CD4-positive, alpha-beta T cell treated with Interleukin-15 for 1 hour (primary cell): ENCODE measurements around the gene DTX4.

Experiments
- DNase-seq: peaks from one replicate; pipeline ENCODE4 v3.0.0-alpha.2; 2020

DTX4 gene

DNA sequence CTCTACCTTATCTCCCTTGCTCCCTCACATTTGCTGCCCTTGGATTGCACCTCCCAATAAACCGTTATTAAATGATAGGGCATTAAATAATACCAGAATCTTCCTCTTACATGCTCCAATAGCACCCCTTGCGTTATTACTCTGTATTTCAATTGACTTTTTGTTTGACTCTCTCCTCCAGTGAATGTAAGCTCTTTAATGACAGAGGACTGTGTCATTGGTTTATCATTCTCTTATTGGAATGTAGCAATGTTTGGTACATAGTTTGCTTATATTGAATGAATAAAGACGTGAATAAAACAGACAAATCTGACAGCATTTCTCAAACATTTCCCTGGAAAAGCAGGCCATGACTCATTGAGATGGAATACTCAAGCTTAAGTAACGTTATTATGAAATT is 49.5 kb downstream of the DTX4 start:
- no peak for DNase-seq

DNA sequence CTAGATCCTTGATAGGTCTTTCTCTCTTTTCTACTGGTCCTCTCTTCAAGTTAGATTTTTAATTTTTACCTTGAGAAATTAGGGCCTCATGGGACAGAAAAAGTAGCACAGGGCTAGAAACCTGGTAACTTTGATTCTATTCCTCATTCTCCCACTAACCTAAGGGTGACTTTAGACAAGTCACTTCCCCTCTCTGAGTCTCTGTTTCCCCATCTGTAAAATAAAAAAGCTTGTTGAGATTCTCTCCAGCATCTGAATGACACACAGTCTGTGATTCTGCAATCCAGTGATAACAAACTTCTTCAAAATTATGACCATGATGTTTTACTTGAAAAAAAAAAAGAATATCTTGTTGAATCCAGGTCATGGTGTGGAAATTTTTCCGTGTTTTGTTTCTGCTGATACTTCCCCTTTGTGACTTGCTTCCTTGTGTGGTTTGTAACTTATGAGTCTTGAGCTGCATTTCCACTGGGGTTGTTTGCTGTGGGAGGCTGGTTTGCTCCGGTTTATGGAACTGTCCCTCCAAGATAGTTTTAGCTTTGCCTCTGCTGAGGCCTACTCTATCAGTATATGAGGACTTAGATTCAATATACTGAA is 50.6 kb downstream of the DTX4 start:
- DNase-seq: peak; percentile 41

DNA sequence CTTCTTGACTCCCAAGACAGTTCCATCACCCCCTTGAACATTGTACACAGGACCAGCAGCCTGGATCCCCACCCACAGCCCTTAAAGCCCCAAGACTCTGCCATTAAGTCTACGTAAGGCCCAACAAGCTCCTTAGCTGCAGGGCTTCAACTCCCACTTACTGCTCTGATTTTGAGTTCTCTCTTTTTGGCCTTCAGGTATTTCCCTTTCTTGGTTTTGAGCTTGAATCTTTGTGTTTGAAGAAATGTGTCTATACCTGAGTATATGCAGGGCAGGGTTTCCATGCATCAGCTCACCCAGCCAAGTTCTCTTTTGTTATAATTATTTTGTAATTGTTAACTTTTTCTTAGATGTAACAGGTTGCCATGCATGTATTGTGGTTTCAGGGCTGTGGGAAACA is 51.2 kb downstream of the DTX4 start:
- DNase-seq: no peak

DNA sequence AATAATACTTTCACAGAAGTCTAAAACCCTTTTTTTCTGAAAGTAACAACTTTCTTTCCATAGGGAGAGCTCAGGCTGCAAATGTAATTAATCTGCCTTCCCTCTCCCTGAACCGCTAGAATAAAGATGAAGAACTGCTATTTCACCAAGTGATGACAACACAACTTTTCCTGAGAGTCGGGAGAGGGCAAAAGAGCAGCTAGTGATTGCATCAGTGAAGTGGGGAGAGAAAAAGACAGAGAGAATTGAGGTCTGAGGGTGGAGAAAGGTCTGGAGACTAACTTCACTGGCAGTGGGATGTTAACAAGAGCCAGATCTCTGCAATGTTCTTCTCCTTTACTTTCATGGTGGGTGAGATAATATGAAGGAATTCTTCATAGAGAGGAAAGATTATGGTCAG is 51.7 kb downstream of the DTX4 start:
- DNase-seq: no peak

DNA sequence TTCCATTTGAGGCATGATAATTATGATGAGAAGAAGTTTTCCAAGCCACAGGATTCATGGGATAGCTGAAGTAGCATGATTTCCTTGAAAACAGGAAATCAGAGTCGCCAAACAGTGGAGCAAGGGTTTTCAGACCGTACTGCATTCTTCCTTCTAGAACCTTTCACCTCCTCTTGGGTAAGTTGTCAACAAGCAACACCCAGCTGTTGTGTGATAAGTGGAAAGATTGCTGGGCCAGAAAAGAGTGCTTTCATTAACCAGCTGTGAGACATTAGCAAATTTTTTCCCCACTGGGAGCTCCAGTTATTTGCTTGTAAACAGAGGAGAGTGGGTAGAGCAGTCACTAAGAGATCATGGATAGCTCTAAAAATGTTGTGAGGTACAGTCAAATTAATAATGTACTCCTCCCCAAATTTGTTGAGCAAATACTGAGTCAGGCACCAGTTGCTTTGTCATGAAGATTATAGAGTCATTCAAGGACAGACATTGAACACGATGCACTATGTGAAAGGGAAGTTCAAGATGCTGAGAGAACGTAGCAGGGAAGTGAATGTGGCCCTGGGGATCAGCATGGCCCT is 52.5 kb downstream of the DTX4 start:
- DNase-seq: peak; percentile 39

DNA sequence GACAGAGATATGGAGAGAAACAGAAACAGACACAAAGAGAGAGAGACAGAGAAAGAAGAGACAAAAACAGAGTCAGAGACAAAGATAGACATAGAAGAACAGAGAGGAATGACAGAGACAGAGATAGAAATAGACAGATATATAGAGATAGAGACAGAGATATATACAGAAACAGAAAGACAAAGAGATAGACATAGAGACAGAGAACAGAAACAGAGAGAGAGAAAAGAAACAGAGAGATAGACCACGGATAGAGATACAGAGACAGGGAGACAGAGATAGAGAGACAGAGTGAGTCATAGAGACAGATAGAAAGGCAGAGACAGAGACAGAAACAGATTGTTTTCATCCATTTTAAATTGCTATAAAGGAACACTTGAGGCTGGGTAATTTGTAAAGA is 53.1 kb downstream of the DTX4 start:
- no peak for DNase-seq

DNA sequence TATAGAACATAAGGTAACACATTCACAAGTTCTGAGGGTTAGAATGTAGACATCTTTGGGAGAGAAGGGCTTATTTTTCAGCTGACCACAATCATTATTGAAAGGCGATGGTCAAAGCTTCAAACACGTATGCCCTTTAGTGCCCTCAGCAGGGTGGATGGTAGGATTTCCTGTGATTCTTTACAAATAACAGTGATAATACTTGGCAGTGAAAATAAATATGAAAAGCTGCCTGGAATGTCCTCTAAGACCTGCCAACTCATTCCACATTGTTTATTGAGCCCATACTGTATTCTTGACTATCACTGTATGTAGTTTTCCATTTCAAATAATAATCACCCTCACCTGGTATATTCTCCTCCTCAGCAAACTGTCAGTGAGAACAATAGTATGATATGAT is 54.5 kb downstream of the DTX4 start:
- DNase-seq: no peak

DNA sequence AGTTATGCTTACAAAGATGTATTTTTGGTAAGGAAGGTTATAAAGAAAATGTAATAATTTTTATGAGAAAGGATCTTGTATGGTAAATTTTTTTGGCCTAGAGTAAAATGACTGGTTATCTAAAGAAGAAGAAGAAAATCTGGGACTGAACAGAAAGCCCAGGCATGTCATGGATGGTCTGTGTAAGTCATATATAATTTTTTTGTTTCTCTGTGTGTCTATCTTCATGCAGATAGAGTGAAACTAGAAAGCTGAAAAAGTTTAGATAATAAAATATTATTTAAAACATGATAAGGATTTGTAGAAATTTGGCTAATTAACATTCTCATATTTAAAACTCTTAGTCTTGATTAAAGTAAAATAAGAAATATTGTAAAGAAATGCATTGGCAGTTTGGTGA is 68.4 kb downstream of the DTX4 start:
- no peak for DNase-seq

DNA sequence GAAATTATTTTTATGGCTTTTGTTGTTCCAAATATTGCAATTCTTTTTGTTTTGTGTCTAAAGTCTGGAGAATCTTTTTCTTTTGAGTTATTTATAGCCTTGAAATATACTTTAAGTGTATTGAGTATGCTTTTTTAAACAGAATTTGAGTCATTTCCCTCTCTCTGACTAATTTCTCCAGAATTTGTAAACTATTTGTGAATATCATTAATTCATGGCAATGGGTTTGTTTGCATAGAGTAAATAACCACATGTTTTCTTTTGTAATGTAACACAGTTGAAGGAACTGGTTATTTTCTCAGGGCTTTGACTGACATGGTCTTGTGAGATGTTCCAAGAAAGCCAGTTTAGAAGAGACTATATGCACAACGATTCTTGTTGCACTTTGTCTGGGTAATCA is 71.7 kb downstream of the DTX4 start:
- no peak for DNase-seq

DNA sequence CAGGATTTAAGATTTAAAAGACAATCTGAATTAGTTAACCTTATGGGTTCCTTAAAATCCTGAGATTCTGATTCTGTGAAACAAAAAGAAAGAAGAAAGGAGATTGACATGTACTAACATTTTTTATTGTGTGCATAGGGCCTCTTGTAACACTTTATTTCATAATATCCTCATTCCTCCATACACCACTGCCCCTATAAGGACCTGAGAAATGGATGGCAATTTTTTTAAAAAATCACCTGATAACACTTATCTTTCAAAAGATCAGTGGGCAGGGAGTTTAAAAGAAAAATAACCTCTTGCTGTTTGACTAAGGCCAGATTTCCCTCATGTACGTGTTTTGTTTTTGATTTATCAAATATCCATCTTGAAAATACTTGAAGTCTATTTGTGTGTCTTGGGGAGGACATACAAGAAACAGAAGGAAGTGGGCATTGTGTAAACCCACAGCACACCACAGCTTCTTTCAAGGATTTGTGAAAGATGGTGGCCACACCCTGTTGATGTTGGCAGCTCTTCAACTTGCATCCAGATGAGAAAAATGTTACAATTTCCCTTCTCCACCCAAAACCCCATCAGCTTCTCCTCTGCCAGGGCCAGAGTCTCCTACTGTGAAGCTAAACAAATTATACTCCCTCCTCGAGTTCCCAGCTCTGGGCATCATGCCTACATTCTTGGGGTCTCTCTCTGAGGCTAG is 75.7 kb downstream of the DTX4 start:
- DNase-seq: no peak

DNA sequence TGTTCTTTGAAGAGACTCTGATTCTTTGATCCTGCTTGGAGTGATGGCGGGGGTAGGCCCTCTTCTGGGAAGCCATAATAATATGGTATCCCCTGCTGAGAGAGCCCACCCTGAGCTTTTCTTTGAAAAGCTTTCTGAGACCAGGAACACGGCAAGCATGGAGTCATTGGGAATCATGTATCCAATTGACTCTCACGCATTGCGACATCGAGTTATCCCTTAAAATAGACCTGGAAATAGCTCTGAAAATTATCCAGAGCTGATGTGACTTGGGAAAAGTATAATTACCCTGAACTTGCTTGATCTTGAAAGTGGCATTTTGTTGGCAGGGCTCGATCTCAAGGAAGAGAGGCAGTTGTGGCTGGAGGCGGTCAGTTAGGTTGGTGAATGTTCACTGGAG is 77.6 kb downstream of the DTX4 start:
- DNase-seq: no peak

DNA sequence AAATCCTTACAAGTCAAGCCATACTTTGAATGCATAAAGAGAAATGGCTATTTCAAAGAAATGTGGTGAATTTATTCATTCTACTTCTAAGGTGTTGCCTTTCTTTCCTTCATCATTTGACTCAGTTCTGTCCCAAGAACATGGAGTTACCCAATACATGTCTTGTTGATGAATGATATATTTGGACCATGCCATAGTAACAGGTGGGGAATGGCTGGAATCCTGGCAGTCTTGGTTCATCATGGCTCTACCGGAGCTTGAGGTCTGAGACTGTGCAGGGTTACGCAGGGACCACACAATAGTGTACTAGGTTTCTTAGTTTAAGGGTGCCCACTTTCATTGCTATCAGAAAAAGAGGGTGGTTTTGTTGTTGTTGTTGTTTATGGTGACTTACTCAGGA is 81.1 kb downstream of the DTX4 start:
- no peak for DNase-seq

DNA sequence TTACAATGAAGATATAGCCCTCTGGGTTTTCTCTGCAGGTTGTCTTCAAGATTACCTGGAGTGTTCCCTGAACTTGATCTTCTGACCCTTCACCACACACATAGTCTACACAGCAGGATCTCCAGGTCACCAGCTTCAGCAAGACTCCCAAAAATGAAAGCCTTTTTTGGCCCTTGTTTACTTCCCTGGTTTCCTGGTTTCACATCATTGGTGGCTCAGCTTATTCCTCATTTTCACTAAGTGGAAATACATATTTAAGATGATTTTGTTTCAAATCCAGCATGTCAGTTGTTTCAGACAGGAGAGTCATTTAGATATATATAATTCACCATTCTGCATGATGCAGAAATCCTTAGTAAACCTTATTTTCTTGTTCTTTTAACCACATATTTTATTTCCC is 82.4 kb downstream of the DTX4 start:
- DNase-seq: no peak

DNA sequence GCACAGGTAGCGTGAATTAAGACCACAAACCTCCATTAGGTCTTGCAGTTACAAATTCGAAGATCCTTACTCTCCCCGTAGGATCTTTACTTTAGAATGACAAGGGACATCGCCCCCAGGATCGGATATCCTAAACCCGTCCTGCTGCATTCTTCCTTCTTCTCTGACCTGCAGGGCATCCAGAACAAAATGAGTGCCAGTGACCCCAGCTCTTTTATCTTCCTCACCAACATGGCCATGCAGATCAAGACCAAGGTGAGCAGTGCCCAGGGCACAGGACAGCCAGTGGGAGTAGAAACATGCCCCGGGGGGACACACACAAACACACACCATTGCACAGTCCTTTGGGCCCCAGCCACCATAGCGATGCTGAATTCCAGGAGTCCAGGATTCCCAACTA is 83.3 kb downstream of the DTX4 start:
- DNase-seq: no peak
